Measurements from ENCODE around the gene KRT15.

KRT15 gene

GRCh38 chr17:41504246-41504977 lies 14.3 kb downstream of the KRT15 start:
- DNase-seq (ENCODE audit: low read depth), result no peak

GRCh38 chr17:41503202-41503601 lies 15.5 kb downstream of the KRT15 start:
- DNase-seq (ENCODE audit: low read depth), result no peak

GRCh38 chr17:41500131-41500911 lies 18.4 kb downstream of the KRT15 start:
- no peak for DNase-seq (ENCODE audit: low read depth)

GRCh38 chr17:41499714-41500113 lies 19.0 kb downstream of the KRT15 start:
- no peak for DNase-seq (ENCODE audit: low read depth)

- no peak for DNase-seq (ENCODE audit: low read depth)
Observed at GRCh38 chr17:41498276-41498675, 20.4 kb downstream of the KRT15 start.

- DNase-seq (ENCODE audit: low read depth), result peak; percentile 44
Observed at GRCh38 chr17:41496803-41497484, 21.7 kb downstream of the KRT15 start.

GRCh38 chr17:41494524-41494923 lies 24.2 kb downstream of the KRT15 start:
- no peak for DNase-seq (ENCODE audit: low read depth)

- DNase-seq (ENCODE audit: low read depth), result no peak
Observed at GRCh38 chr17:41492771-41493170, 25.9 kb downstream of the KRT15 start.

- no peak for DNase-seq (ENCODE audit: low read depth)
Observed at GRCh38 chr17:41492351-41492750, 26.3 kb downstream of the KRT15 start.

GRCh38 chr17:41491476-41491875 lies 27.2 kb downstream of the KRT15 start:
- DNase-seq (ENCODE audit: low read depth), result no peak

- no peak for DNase-seq (ENCODE audit: low read depth)
Observed at GRCh38 chr17:41490000-41490990, 28.4 kb downstream of the KRT15 start.

- no peak for DNase-seq (ENCODE audit: low read depth)
Observed at GRCh38 chr17:41489531-41489930, 29.2 kb downstream of the KRT15 start, which contains the start of gene KRT36. KRT36 (minus strand) TSS chr17:41489910; CDS start chr17:41489864, 46 bp downstream.

- no peak for DNase-seq (ENCODE audit: low read depth)
Observed at GRCh38 chr17:41486809-41487530, 31.7 kb downstream of the KRT15 start.

- DNase-seq (ENCODE audit: low read depth), result no peak
Observed at GRCh38 chr17:41486316-41486715, 32.4 kb downstream of the KRT15 start.

- no peak for DNase-seq (ENCODE audit: low read depth)
Observed at GRCh38 chr17:41484920-41485904, 33.5 kb downstream of the KRT15 start.

GRCh38 chr17:41483991-41484826 lies 34.5 kb downstream of the KRT15 start:
- DNase-seq (ENCODE audit: low read depth), result no peak

GRCh38 chr17:41483531-41483930 lies 35.2 kb downstream of the KRT15 start:
- DNase-seq (ENCODE audit: low read depth), result no peak

GRCh38 chr17:41481036-41481435 lies 37.7 kb downstream of the KRT15 start, which contains the start of gene KRT35:
KRT35 (minus strand) TSS chr17:41481151; CDS start chr17:41481097, 54 bp downstream.
- no peak for DNase-seq (ENCODE audit: low read depth)

GRCh38 chr17:41480581-41480980 lies 38.1 kb downstream of the KRT15 start:
- no peak for DNase-seq (ENCODE audit: low read depth)
